H1 (cell line): ENCODE results near the gene MRM2. TPM values are rescaled to one million over a fixed set of nuclear protein-coding genes. Genes with fewer than 3 reads are reported as not detected.

Source experiments
- CTCF ChIA-PET: fragments of 300-600 bp; sonication (Branson Sonifier 250); formaldehyde crosslinking; loops from one replicate; lab custom pipeline; 2021; ENCODE audit not compliant: partially characterized antibody; lab: Charles Lee
- POLR2A ChIA-PET: fragments of 300-600 bp; sonication (Branson Sonifier 250); formaldehyde crosslinking; loops from one replicate; lab custom pipeline; 2021; ENCODE audit warnings: inconsistent platforms; ENCODE audit not compliant: partially characterized antibody; lab: Charles Lee
- DNase-seq, 2 experiments: peaks; one replicate each; pipeline versions ENCODE4 v3.0.0 to v3.0.0-alpha.2; 2010 to 2022; ENCODE audit warnings: low spot score in 2 of 2, low read depth in 1 of 2, mixed read lengths in 1 of 2
- FAIRE-seq: peaks from 2 replicates; lab custom pipeline; 2011; peaks lifted over from hg19 to GRCh38; lab: Jason Lieb, UNC
- H2AFZ ChIP-seq: 2 replicates; pipeline ENCODE4 v1.8.1; 2012; ENCODE audit warnings: low read length, inconsistent platforms
- H2AK5ac ChIP-seq: 2 replicates; pipeline ENCODE4 v1.6.1; 2013; ENCODE audit warnings: low read depth, low read length
- H2BK120ac ChIP-seq: replicated peaks from 2 replicates; pipeline ENCODE3; 2013; ENCODE audit warnings: low read depth, low read length, inconsistent platforms
- H2BK12ac ChIP-seq: 2 replicates; pipeline ENCODE4 v1.6.1; 2013; ENCODE audit warnings: low read depth, low read length
- H2BK15ac ChIP-seq: 2 replicates; pipeline ENCODE4 v1.6.1; 2013; ENCODE audit warnings: low read length
- H2BK20ac ChIP-seq: 2 replicates; pipeline ENCODE4 v1.6.1; 2013; ENCODE audit warnings: low read length
- H2BK5ac ChIP-seq: 2 replicates; pipeline ENCODE4 v1.6.1; 2013; ENCODE audit warnings: low read depth, low read length
- H3K14ac ChIP-seq: 2 replicates; pipeline ENCODE4 v1.6.1; 2013; ENCODE audit warnings: inconsistent platforms; ENCODE audit not compliant: insufficient read length
- H3K18ac ChIP-seq: 2 replicates; pipeline ENCODE4 v1.6.1; 2013; ENCODE audit warnings: low read length; ENCODE audit errors: extremely low read depth
- H3K23ac ChIP-seq: 2 replicates; pipeline ENCODE4 v1.6.1; 2013; ENCODE audit warnings: inconsistent platforms; ENCODE audit not compliant: insufficient read length
- H3K23me2 ChIP-seq: 2 replicates; pipeline ENCODE4 v1.6.1; 2013; ENCODE audit warnings: low read depth, low read length
- H3K27ac ChIP-seq: 2 replicates; pipeline ENCODE4 v1.6.1; 2011; ENCODE audit warnings: low read depth, low read length, inconsistent platforms
- H3K27me3 ChIP-seq, 4 experiments: replicated peaks in 1 of 4; 1 replicate in 1 of 4; 2 replicates in 3 of 4; pipeline versions ENCODE4 v1.6.1 to v1.8.1; 2011 to 2013; ENCODE audit warnings: low read length in 3 of 4, mild to moderate bottlenecking in 3 of 4, inconsistent platforms in 2 of 4, mixed read lengths in 2 of 4, moderate library complexity in 1 of 4; ENCODE audit not compliant: control insufficient read depth in 3 of 4, insufficient read depth in 3 of 4; ENCODE audit errors: extremely low read depth in 1 of 4
- H3K36me3 ChIP-seq, 4 experiments: 2 replicates each; pipeline versions ENCODE4 v1.6.1 to v1.8.1; 2011 to 2013; ENCODE audit warnings: mild to moderate bottlenecking in 4 of 4, low read length in 3 of 4, moderate library complexity in 2 of 4, control low read depth in 1 of 4, inconsistent platforms in 1 of 4; ENCODE audit not compliant: insufficient read depth in 4 of 4, control insufficient read depth in 2 of 4
- H3K4ac ChIP-seq: replicated peaks from 2 replicates; pipeline ENCODE3; 2013; ENCODE audit warnings: low read length, low read depth, mixed read lengths, inconsistent platforms; ENCODE audit not compliant: insufficient read length
- H3K4me1 ChIP-seq, 4 experiments: replicated peaks in 1 of 4; 1 replicate in 1 of 4; 2 replicates in 3 of 4; pipeline versions ENCODE4 v1.6.1 to v1.8.1; 2011 to 2013; ENCODE audit warnings: low read length in 3 of 4, inconsistent platforms in 2 of 4, mixed read lengths in 1 of 4; ENCODE audit not compliant: insufficient read depth in 4 of 4, control insufficient read depth in 3 of 4
- H3K4me2 ChIP-seq, 2 experiments: 2 replicates each; pipeline versions ENCODE4 v1.6.1 to v1.8.1; 2011 to 2013; ENCODE audit warnings: low read depth in 2 of 2, low read length in 2 of 2, control low read depth in 1 of 2, inconsistent platforms in 1 of 2, mild to moderate bottlenecking in 1 of 2; ENCODE audit not compliant: insufficient read depth in 1 of 2
- H3K4me3 ChIP-seq, 4 experiments: fragments of 200-600, 300-600 bp in 1 of 4; sonication (generic), shearing (Covaris generic), sonication (Bioruptor Twin) in 1 of 4; 2 replicates each; pipeline versions ENCODE4 v1.5.1 to v1.8.1; 2011 to 2016; ENCODE audit warnings: low read length in 4 of 4, low read depth in 3 of 4, control low read depth in 2 of 4, inconsistent platforms in 2 of 4, mild to moderate bottlenecking in 2 of 4, mixed read lengths in 1 of 4, moderate library complexity in 1 of 4; ENCODE audit not compliant: insufficient read depth in 2 of 4; ENCODE audit errors: extremely low read depth in 1 of 4
- H3K56ac ChIP-seq: replicated peaks from 2 replicates; pipeline ENCODE3; 2013; ENCODE audit warnings: low read depth, mild to moderate bottlenecking, mixed read lengths, low read length, inconsistent platforms; ENCODE audit not compliant: insufficient read length
- H3K79me1 ChIP-seq: 2 replicates; pipeline ENCODE4 v1.6.1; 2013; ENCODE audit warnings: low read depth, low read length, control low read depth
- H3K79me2 ChIP-seq, 2 experiments: 2 replicates each; pipeline versions ENCODE4 v1.6.1 to v1.8.1; 2012 to 2013; ENCODE audit warnings: low read length in 2 of 2, mild to moderate bottlenecking in 2 of 2, inconsistent platforms in 1 of 2; ENCODE audit not compliant: insufficient read depth in 2 of 2, control insufficient read depth in 1 of 2
- H3K9ac ChIP-seq, 4 experiments: replicated peaks in 1 of 4; 1 replicate in 1 of 4; 2 replicates in 3 of 4; pipeline versions ENCODE4 v1.6.1 to v1.8.1; 2011 to 2013; ENCODE audit warnings: low read depth in 3 of 4, low read length in 3 of 4, control low read depth in 2 of 4, mild to moderate bottlenecking in 2 of 4, moderate library complexity in 2 of 4, inconsistent platforms in 1 of 4; ENCODE audit errors: extremely low read depth in 1 of 4
- H3K9me3 ChIP-seq, 2 experiments: 2 replicates each; pipeline versions ENCODE4 v1.6.1 to v1.8.1; 2012 to 2013; ENCODE audit warnings: mild to moderate bottlenecking in 2 of 2, moderate library complexity in 2 of 2, control low read depth in 1 of 2, inconsistent platforms in 1 of 2, low read depth in 1 of 2, low read length in 1 of 2, mixed read lengths in 1 of 2; ENCODE audit not compliant: insufficient read depth in 2 of 2
- H4K20me1 ChIP-seq, 2 experiments: replicated peaks in 1 of 2; 2 replicates each; pipeline versions ENCODE3 to v1.8.1; 2011 to 2013; ENCODE audit warnings: inconsistent platforms in 2 of 2, low read length in 2 of 2, mild to moderate bottlenecking in 1 of 2; ENCODE audit not compliant: insufficient read depth in 2 of 2, control insufficient read depth in 1 of 2
- H4K5ac ChIP-seq: 2 replicates; pipeline ENCODE4 v1.6.1; 2013; ENCODE audit warnings: low read length, low read depth, mixed read lengths, inconsistent platforms; ENCODE audit not compliant: insufficient read length
- H4K8ac ChIP-seq: 2 replicates; pipeline ENCODE4 v1.8.0; 2013; ENCODE audit warnings: mild to moderate bottlenecking, moderate library complexity, low read length, inconsistent platforms; ENCODE audit not compliant: insufficient read depth; ENCODE audit errors: extremely low read depth
- H4K91ac ChIP-seq: replicated peaks from 2 replicates; pipeline ENCODE3; 2013; ENCODE audit warnings: low read length, mixed read lengths, inconsistent platforms; ENCODE audit not compliant: insufficient read length
- ASH2L ChIP-seq: fragments of 200-600, 300-600 bp; sonication (generic); IDR thresholded peaks from one replicate; pipeline ENCODE4 v1.7.1; 2017; ENCODE audit warnings: low read length
- CREB1 ChIP-seq: IDR thresholded peaks from 2 replicates; pipeline ENCODE4 v1.6.1; 2012; ENCODE audit warnings: inconsistent platforms
- EGR1 ChIP-seq: IDR thresholded peaks from 2 replicates; pipeline ENCODE4 v1.6.1; 2011; ENCODE audit warnings: low read depth, low read length, borderline replicate concordance
- PHF8 ChIP-seq: fragments of 200-600 bp; sonication (generic); conservative IDR thresholded peaks from 2 replicates; pipeline ENCODE4 v1.7.1; 2012; ENCODE audit warnings: low read depth, mild to moderate bottlenecking, inconsistent platforms, low read length, moderate library complexity
- SUZ12 ChIP-seq: fragments of 200-600 bp; sonication (generic); IDR thresholded peaks from 2 replicates; pipeline ENCODE4 v1.6.1; 2012; ENCODE audit warnings: mild to moderate bottlenecking, inconsistent platforms, low read length, moderate library complexity, mixed read lengths
- TAF7 ChIP-seq: optimal IDR thresholded peaks from 2 replicates; pipeline ENCODE3; 2011; ENCODE audit warnings: low read depth, mild to moderate bottlenecking, inconsistent platforms, low read length, moderate library complexity, borderline replicate concordance
- YY1 ChIP-seq: IDR thresholded peaks from 2 replicates; pipeline ENCODE4 v1.6.1; 2011; ENCODE audit warnings: low read depth, mild to moderate bottlenecking, low read length
- ZNF274 ChIP-seq: IDR thresholded peaks from 2 replicates; pipeline ENCODE4 v1.7.0; 2012; ENCODE audit warnings: low read length, borderline replicate concordance; ENCODE audit errors: extremely low read depth
- WGBS, 2 experiments: shearing (Covaris generic) in 1 of 2; methylation state at CpG; one replicate each; pipeline versions ENCODE4 v1.1.6 to v1.1.7; 2013 to 2015; ENCODE audit warnings: low lambda C conversion rate in 2 of 2, mixed read lengths in 2 of 2, inconsistent platforms in 1 of 2, low coverage in 1 of 2, missing lambda C conversion rate in 1 of 2; ENCODE audit not compliant: insufficient replicate concordance in 2 of 2, insufficient coverage in 1 of 2, insufficient read length in 1 of 2; ENCODE audit errors: extremely low coverage in 1 of 2, missing lambda C conversion rate in 1 of 2; 5-methylcytosine and 5-hydroxymethylcytosine counted together
- polyA plus RNA-seq, 7 experiments: library from polyadenylated mRNA; depleted of rRNA in 3 of 7; stranded (reverse) in 5 of 7; unstranded in 2 of 7; fragments of >200 nt in 5 of 7; fragments of 200-250 nt in 2 of 7; gene quantifications; 1 replicate in 5 of 7; 2 replicates in 1 of 7; 4 replicates in 1 of 7; pipeline versions ENCODE4 v1.2.1 to v1.2.3, GENCODE V29; 2011 to 2013; ENCODE audit warnings: missing spikeins in 2 of 7, mixed read lengths in 2 of 7
- total RNA-seq: library from RNA; stranded (reverse); fragmentation: NEBNext Ultra II Directional; extraction: Animal tissue kit (Norgen Biotek cat#: 25700); gene quantifications from 2 replicates; pipeline ENCODE4 v1.2.1, GENCODE V29; 2021
- TF ChIP-seq, protein P1 (sequence below): IDR thresholded peaks from 2 replicates; pipeline ENCODE4 v1.6.1; 2012; ENCODE audit warnings: inconsistent platforms

Gene MRM2
- total and polyA plus RNA-seq, 2 of the 8 experiments (the other 6 are each of a cell fraction or from before 2014, with no cell fraction given), result 17.2 to 38.6 TPM

DNA sequence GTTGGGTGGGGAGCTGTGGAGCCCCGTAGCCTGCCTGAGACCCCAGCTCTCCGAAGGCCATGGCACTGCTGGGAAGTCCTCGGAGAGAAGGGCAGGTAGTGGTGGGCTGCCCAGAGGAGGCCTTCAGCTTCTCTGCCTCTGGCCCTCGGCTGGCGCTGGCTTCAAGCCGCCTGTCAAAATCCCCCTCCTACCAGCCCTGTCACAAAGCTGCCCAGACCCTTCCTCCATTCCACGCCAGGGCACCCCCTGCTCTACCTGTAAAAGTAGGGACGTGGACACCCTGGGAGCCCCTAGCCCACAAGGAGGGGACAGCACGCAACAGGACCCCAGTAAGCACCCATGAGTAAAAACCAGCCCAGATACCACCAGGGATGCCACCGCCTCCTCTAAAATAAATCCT, 40.9 kb downstream of the MRM2 start:
- Histone ChIP-seq H3K27me3 (no peaks in the 10 kb centered on the region), H3K23me2 (no peaks in the 10 kb centered on the region), H3K23ac (no peak overlapping the region), H3K27ac (no peak overlapping the region), H2AFZ (no peak overlapping the region), H4K20me1 (peaks cover 9 to 18% of the 10 kb centered on the region in 2 experiments), H3K18ac (no peak overlapping the region), H4K8ac (no peak overlapping the region), H3K4me3 (no peak overlapping the region), H3K14ac (no peak overlapping the region), H3K4me1 (no peaks in the 10 kb centered on the region), H3K79me2 (peaks cover 0 to 3% of the 10 kb centered on the region in 2 experiments; a peak in 1 of 4 replicates), H2BK120ac (no peak overlapping the region), H2BK20ac (no peak overlapping the region), H3K79me1 (peaks cover 4% of the 10 kb centered on the region), H3K36me3 (peaks cover under 1 to 15% (median 8%) of the 10 kb centered on the region in 4 experiments; a peak in 6 of 8 replicates), H4K91ac (no peak overlapping the region), H3K4ac (no peak overlapping the region), H2BK15ac (no peak overlapping the region), H3K56ac (no peak overlapping the region), H2BK5ac (no peak overlapping the region), H3K9me3 (no peaks in the 10 kb centered on the region; a peak in 1 of 4 replicates), H2BK12ac (no peak overlapping the region), H4K5ac (no peak overlapping the region), H3K4me2 (no peak overlapping the region), H2AK5ac (no peak overlapping the region), H3K9ac (no peak overlapping the region)
- POLR2A ChIA-PET, result no interaction called here
- FAIRE-seq (no peak), DNase-seq (no peak)
- 90% methylated on average over 7 of the region's 10 CpGs; no CpG with 5 or more reads in 1 of the 2 experiments for WGBS, 2 experiments
- no peak for TF ChIP-seq SUZ12
- TF ChIP-seq EGR1, result no peak
- TF ChIP-seq PHF8, result no peak
- no peak for TF ChIP-seq ZNF274
- TF ChIP-seq YY1, result no peak
- TF ChIP-seq TAF7, result no peak
- TF ChIP-seq CREB1, result no peak
- TF ChIP-seq, protein P1, sequence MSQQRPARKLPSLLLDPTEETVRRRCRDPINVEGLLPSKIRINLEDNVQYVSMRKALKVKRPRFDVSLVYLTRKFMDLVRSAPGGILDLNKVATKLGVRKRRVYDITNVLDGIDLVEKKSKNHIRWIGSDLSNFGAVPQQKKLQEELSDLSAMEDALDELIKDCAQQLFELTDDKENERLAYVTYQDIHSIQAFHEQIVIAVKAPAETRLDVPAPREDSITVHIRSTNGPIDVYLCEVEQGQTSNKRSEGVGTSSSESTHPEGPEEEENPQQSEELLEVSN, result no peak
- no peak for TF ChIP-seq ASH2L
- CTCF ChIA-PET, result interaction anchor here (1.0 to 2.6 kb wide), 4 partner anchors 9 to 450 kb away, joined by 3 to 8 read pairs (median 4); no protein-coding TSS in a partner anchor
